ENCODE results near the gene PHLDB3. TPM values are rescaled to one million over a fixed set of nuclear protein-coding genes. Genes with fewer than 3 reads are reported as not detected.

Gene PHLDB3
- polyA plus RNA-seq, 2 of the 4 experiments (the other 2 are of a cell fraction), result 5.5 to 12.0 TPM

GRCh38 chr19:43457809-43458208, 46.7 kb downstream of the PHLDB3 start:
- DNase-seq (ENCODE audit: low read depth in 1 of 2, low spot score in 1 of 2), result no peak
- Histone ChIP-seq H3K4me3 (no peak overlapping the region), H3K4me2 (no peak overlapping the region), H3K27ac (no peak overlapping the region), H3K9me3 (0 out of 3 replicates have a peak, but pooled peaks cover 1% of the 10 kb centered on the region), H3K4me1 (no peaks in the 10 kb centered on the region)
- ATAC-seq, result no peak
- CTCF ChIA-PET, result interaction anchor here (0.7 to 14.0 kb wide), 5 partner anchors 12 to 98 kb away, joined by 3 to 176 read pairs (median 8); no protein-coding TSS in a partner anchor
- TF ChIP-seq KDM5A (IDR thresholded peaks at IDR 0.05) (no peak), NPAS2 (CRISPR knock-in tag; IDR thresholded peaks at IDR 0.05; ENCODE audit: borderline replicate concordance) (no peak), ZC3H11A (IDR thresholded peaks at IDR 0.05) (no peak), CEBPB (IDR thresholded peaks at IDR 0.05) (no peak), SMC3 (IDR thresholded peaks at IDR 0.05) (no peak), ELK1 (IDR thresholded peaks at IDR 0.05; ENCODE audit: low read depth, low read length) (no peak), CBX8 (IDR thresholded peaks at IDR 0.05) (no peak), USF2 (IDR thresholded peaks at IDR 0.05) (no peak), HOXA7 (CRISPR knock-in tag; IDR thresholded peaks at IDR 0.05) (no peak), EHF (CRISPR knock-in tag; IDR thresholded peaks at IDR 0.05) (no peak), GATA3 (IDR thresholded peaks at IDR 0.05; ENCODE audit: borderline replicate concordance) (no peak)
- 89% methylated on average over 4 of the region's 4 CpGs for WGBS (ENCODE audit: missing lambda C conversion rate)
- POLR2A ChIA-PET, result interaction anchor here (0.5 kb wide), 1 partner anchor 1409 kb away, joined by 4 read pairs; no protein-coding TSS in a partner anchor
- FAIRE-seq, result no peak

GRCh38 chr19:43455321-43456113, 49.0 kb downstream of the PHLDB3 start:
- Histone ChIP-seq H3K4me3 (no peak overlapping the region), H3K4me2 (no peak overlapping the region), H3K9me3 (0 out of 3 replicates have a peak, but pooled peaks cover 5% of the 10 kb centered on the region), H3K27ac (no peak overlapping the region), H3K4me1 (no peaks in the 10 kb centered on the region)
- WGBS (ENCODE audit: missing lambda C conversion rate), result 58% methylated on average over 10 of the region's 10 CpGs
- FAIRE-seq (no peak), ATAC-seq (no peak), DNase-seq (ENCODE audit: low read depth in 1 of 2, low spot score in 1 of 2) (no peak)
- ChIA-PET POLR2A (interaction anchor here (1.6 kb wide), 1 partner anchor 8 kb away, joined by 5 read pairs; no protein-coding TSS in a partner anchor), CTCF (interaction anchor here (1.1 to 14.0 kb wide), 6 partner anchors 10 to 64 kb away, joined by 3 to 176 read pairs (median 14); partner anchors contain the start of gene LYPD3)
- TF ChIP-seq ESRRA (IDR thresholded peaks at IDR 0.05; ENCODE audit: borderline replicate concordance, low read length) (no peak), HDAC2 (IDR thresholded peaks at IDR 0.05) (no peak), RCOR1 (IDR thresholded peaks at IDR 0.05; ENCODE audit: low read depth, low read length) (no peak), EHF (CRISPR knock-in tag; IDR thresholded peaks at IDR 0.05) (no peak), ZFP36 (IDR thresholded peaks at IDR 0.05; ENCODE audit: borderline replicate concordance, partially characterized antibody) (no peak), CHD4 (IDR thresholded peaks at IDR 0.05; ENCODE audit: borderline replicate concordance) (no peak), CEBPB (IDR thresholded peaks at IDR 0.05) (no peak), HMGXB4 (CRISPR knock-in tag; IDR thresholded peaks at IDR 0.05; ENCODE audit: borderline replicate concordance) (no peak), NPAS2 (CRISPR knock-in tag; IDR thresholded peaks at IDR 0.05; ENCODE audit: borderline replicate concordance) (no peak), NFE2L2 (conservative IDR thresholded peaks at IDR 0.05; ENCODE audit: low read length) (no peak), MAZ (IDR thresholded peaks at IDR 0.05; ENCODE audit: borderline replicate concordance, low read depth, low read length) (no peak), BCL3 (IDR thresholded peaks at IDR 0.05) (no peak), CHD2 (IDR thresholded peaks at IDR 0.05; ENCODE audit: low read length, partially characterized antibody) (no peak), CTCF (IDR thresholded peaks at IDR 0.05) (no peak), PHF8 (IDR thresholded peaks at IDR 0.05; ENCODE audit: borderline replicate concordance, low read depth) (no peak), PBX3 (IDR thresholded peaks at IDR 0.05) (no peak), KDM1A (IDR thresholded peaks at IDR 0.05; ENCODE audit: low read depth) (no peak), KDM5A (IDR thresholded peaks at IDR 0.05) (no peak), HOXB13 (CRISPR knock-in tag; IDR thresholded peaks at IDR 0.05; ENCODE audit: low read depth) (no peak)
